Measurements from ENCODE around the gene ZNF605.

- TF ChIP-seq, protein P1, sequence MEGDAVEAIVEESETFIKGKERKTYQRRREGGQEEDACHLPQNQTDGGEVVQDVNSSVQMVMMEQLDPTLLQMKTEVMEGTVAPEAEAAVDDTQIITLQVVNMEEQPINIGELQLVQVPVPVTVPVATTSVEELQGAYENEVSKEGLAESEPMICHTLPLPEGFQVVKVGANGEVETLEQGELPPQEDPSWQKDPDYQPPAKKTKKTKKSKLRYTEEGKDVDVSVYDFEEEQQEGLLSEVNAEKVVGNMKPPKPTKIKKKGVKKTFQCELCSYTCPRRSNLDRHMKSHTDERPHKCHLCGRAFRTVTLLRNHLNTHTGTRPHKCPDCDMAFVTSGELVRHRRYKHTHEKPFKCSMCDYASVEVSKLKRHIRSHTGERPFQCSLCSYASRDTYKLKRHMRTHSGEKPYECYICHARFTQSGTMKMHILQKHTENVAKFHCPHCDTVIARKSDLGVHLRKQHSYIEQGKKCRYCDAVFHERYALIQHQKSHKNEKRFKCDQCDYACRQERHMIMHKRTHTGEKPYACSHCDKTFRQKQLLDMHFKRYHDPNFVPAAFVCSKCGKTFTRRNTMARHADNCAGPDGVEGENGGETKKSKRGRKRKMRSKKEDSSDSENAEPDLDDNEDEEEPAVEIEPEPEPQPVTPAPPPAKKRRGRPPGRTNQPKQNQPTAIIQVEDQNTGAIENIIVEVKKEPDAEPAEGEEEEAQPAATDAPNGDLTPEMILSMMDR (IDR thresholded peaks at IDR 0.05; ENCODE audit: borderline replicate concordance, extremely low read depth, low read length, poor library complexity, severe bottlenecking): no peak
- no peak for TF ChIP-seq EZH2 (IDR thresholded peaks at IDR 0.05; ENCODE audit: borderline replicate concordance, low read depth, low read length, severe bottlenecking)
Observed at GRCh38 chr12:132972374-132972773, 16.3 kb upstream of the ZNF605 start.
